Parietal lobe (tissue), 2 donors: ENCODE results near the gene AATF. TPM values are rescaled to one million over a fixed set of nuclear protein-coding genes. Genes with fewer than 3 reads are reported as not detected.

ENCODE experiments used
- small RNA-seq: library from RNA; depleted of rRNA; stranded (forward); fragments of <200 nt; gene quantifications from one replicate; pipeline ENCODE3, GENCODE V24; 2014; ENCODE audit warnings: low replicate concordance
- total RNA-seq: library from RNA; depleted of rRNA; stranded (reverse); fragments of >200 nt; gene quantifications from one replicate; pipeline ENCODE4 v1.2.3, GENCODE V29; 2014

AATF gene
- 21.0 TPM for total RNA-seq

GRCh38 chr17:36948717-36949460 is at the start of gene AATF:
Gene AATF, plus strand, starts transcription at chr17:36948954. Its CDS starts 172 bp downstream, at chr17:36949126.

GRCh38 chr17:36937001-36937958 is 11.5 kb upstream of the AATF start, which contains the start of gene LHX1:
Gene LHX1, plus strand, starts transcription at chr17:36937475. Its CDS starts 723 bp downstream, at chr17:36938198.

Small RNA genes within 50 kb of the gene (small RNA-seq; reads per million reads assigned to genes)
- gene AC243773.2 (not detected), gene MIR2909 (not detected)

Other genes starting within 250 kb of the AATF start
- not detected for gene LHX1, start 11.5 kb upstream of the AATF start, total RNA-seq